Caco-2 (cell line): Measurements from ENCODE around the gene ATG14. TPM values are rescaled to one million over a fixed set of nuclear protein-coding genes. Genes with fewer than 3 reads are reported as not detected.
A peak's percentile ranks its signal among the peaks of the same experiment; 100 is the strongest.

Source experiments
- BruUV-seq: library from RNA; stranded (reverse); fragments of 400-500 nt; replicated peaks from 2 replicates; lab custom pipeline; 2021; lab: Mats Ljungman, UMichigan
- CTCF ChIA-PET: fragments of 300-600 bp; sonication (Branson Sonifier 250); formaldehyde crosslinking; loops from one replicate; lab custom pipeline; 2022; ENCODE audit warnings: antibody characterized with exemption; lab: Charles Lee
- POLR2A ChIA-PET: fragments of 300-600 bp; sonication (Branson Sonifier 250); formaldehyde crosslinking; loops from one replicate; lab custom pipeline; 2022; ENCODE audit warnings: antibody characterized with exemption; lab: Charles Lee
- DNase-seq, 2 experiments: peaks; one replicate each; pipeline versions ENCODE4 v3.0.0 to v3.0.0-alpha.2; 2020 to 2022
- H3K27me3 ChIP-seq: replicated peaks from 2 replicates; pipeline ENCODE4 v1.6.0; 2011; ENCODE audit warnings: low read length; ENCODE audit not compliant: control insufficient read depth, insufficient read depth
- H3K36me3 ChIP-seq: 2 replicates; pipeline ENCODE4 v1.5.1; 2011; ENCODE audit warnings: low read length; ENCODE audit not compliant: control insufficient read depth, insufficient read depth
- H3K4me1 ChIP-seq: fragments of 250-450 bp; sonication (Bioruptor Pico); 2 replicates; pipeline ENCODE4 v1.5.1; 2020; ENCODE audit warnings: mild to moderate bottlenecking
- H3K4me3 ChIP-seq: 2 replicates; pipeline ENCODE4 v1.5.1; 2011; ENCODE audit warnings: low read depth, mild to moderate bottlenecking, control low read depth, low read length
- H3K9me3 ChIP-seq: fragments of 250-450 bp; sonication (Bioruptor Pico); 2 replicates; pipeline ENCODE4 v1.5.1; 2020; ENCODE audit warnings: mild to moderate bottlenecking, moderate library complexity
- H3K27ac Mint-ChIP-seq: one replicate; pipeline ENCODE4 v1.8.0; 2022; ENCODE audit warnings: mixed read lengths; ENCODE audit not compliant: unreplicated experiment
- H3K27me3 Mint-ChIP-seq: one replicate; pipeline ENCODE4 v1.8.0; 2022; ENCODE audit warnings: mixed read lengths; ENCODE audit not compliant: insufficient read depth, unreplicated experiment
- H3K36me3 Mint-ChIP-seq: one replicate; pipeline ENCODE4 v1.8.0; 2022; ENCODE audit warnings: mild to moderate bottlenecking, mixed read lengths; ENCODE audit not compliant: insufficient read depth, unreplicated experiment
- H3K4me1 Mint-ChIP-seq: one replicate; pipeline ENCODE4 v1.8.0; 2022; ENCODE audit warnings: low read depth, mixed read lengths; ENCODE audit not compliant: unreplicated experiment
- H3K4me3 Mint-ChIP-seq: one replicate; pipeline ENCODE4 v1.8.0; 2022; ENCODE audit warnings: mild to moderate bottlenecking, moderate library complexity, mixed read lengths; ENCODE audit not compliant: unreplicated experiment
- H3K9me3 Mint-ChIP-seq: one replicate; pipeline ENCODE4 v1.8.0; 2022; ENCODE audit warnings: mixed read lengths; ENCODE audit not compliant: unreplicated experiment
- CTCF ChIP-seq, 2 experiments: fragments of 200-600 bp in 1 of 2; IDR thresholded peaks; 1 replicate in 1 of 2; 2 replicates in 1 of 2; pipeline versions ENCODE4 v1.5.1 to v1.8.0; 2011 to 2022; ENCODE audit warnings: antibody characterized with exemption in 1 of 2, control low read depth in 1 of 2, inconsistent platforms in 1 of 2, low read depth in 1 of 2, low read length in 1 of 2, mild to moderate bottlenecking in 1 of 2, moderate library complexity in 1 of 2; ENCODE audit not compliant: insufficient read depth in 1 of 2, severe bottlenecking in 1 of 2, unreplicated experiment in 1 of 2
- intact Hi-C: fragments of 100-400 bp; cut with micrococcal nuclease; formaldehyde crosslinking; loops from one replicate; pipeline ENCODE4 v1.10.0; 2022; ENCODE audit not compliant: unreplicated experiment
- total RNA-seq: library from RNA; stranded (reverse); gene quantifications from 2 replicates; pipeline ENCODE4 v1.2.3, GENCODE V29; 2022

ATG14 gene
- total RNA-seq, 1 experiment from 2014 or later = 13.1 TPM

DNA sequence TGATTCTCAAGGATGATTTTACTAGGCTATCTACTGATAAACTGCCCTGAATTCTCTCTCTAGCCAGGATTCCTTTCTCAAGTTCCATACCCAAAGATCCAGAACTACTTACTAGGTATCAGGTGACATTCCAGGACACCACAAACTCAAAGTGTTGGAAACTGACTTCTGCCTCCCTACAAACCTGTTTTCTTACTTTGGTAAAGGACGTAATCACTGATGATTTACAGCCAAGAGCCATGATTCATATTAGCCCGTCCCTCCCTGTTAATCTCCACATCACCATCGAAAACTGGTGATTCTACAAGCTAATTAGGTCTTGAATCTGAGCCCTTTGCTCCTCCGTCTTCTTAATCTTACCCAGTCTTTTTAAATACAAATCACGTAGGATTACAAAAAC is 1.0 kb upstream of the ATG14 start:
- Mint-ChIP-seq H3K9me3 (no peaks in the 10 kb centered on the region), H3K27ac (no peak overlapping the region), H3K4me3 (peak overlapping the region; percentile 87), H3K4me1 (peaks cover 7% of the 10 kb centered on the region), H3K27me3 (no peaks in the 10 kb centered on the region), H3K36me3 (no peaks in the 10 kb centered on the region)
- CTCF ChIA-PET = no interaction called here
- no TSS peak for BruUV-seq
- POLR2A ChIA-PET = no interaction called here
- intact Hi-C loops = no loop called here
- DNase-seq = no peak
- Histone ChIP-seq H3K4me1 (peaks cover 15% of the 10 kb centered on the region; the same call in 1 of the 2 replicates), H3K36me3 (no peaks in the 10 kb centered on the region), H3K27me3 (no peaks in the 10 kb centered on the region), H3K9me3 (no peaks in the 10 kb centered on the region), H3K4me3 (no peak overlapping the region)
- TF ChIP-seq CTCF (IDR thresholded peaks at IDR 0.05; ENCODE audit: insufficient read depth in 1 of 2, low read depth in 1 of 2, low read length in 1 of 2, severe bottlenecking in 1 of 2, unreplicated experiment in 1 of 2) = no peak

DNA sequence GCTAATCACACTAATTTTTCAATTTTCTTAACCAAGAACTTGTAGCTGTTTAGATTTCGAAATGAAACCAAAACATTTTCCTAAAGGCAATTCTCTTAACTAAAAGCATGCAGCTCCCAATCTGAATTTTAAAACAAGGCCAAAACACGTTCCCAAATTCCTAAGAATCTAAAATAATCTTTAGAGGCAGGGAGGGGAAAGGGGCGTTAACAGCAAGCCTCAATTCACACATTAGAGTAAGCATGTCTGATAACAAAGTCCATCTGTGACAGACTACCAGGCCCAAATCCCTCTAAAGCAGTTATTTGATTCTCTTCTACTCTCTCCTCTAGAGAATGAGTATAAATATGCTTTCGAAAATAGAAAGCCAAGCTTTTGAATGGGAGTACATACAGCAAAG is 754 bp downstream of the ATG14 start:
- Mint-ChIP-seq H3K27ac (peak overlapping the region; percentile 62), H3K4me1 (peaks cover 7% of the 10 kb centered on the region), H3K36me3 (no peaks in the 10 kb centered on the region), H3K4me3 (peak overlapping the region; percentile 87), H3K27me3 (no peaks in the 10 kb centered on the region), H3K9me3 (no peaks in the 10 kb centered on the region)
- Histone ChIP-seq H3K4me1 (peaks cover 15% of the 10 kb centered on the region; the same call in 1 of the 2 replicates), H3K9me3 (no peaks in the 10 kb centered on the region), H3K27me3 (no peaks in the 10 kb centered on the region), H3K36me3 (no peaks in the 10 kb centered on the region), H3K4me3 (peak overlapping the region; percentile 78)
- no peak for TF ChIP-seq CTCF (IDR thresholded peaks at IDR 0.05; ENCODE audit: insufficient read depth in 1 of 2, low read depth in 1 of 2, low read length in 1 of 2, severe bottlenecking in 1 of 2, unreplicated experiment in 1 of 2)
- POLR2A ChIA-PET = no interaction called here
- intact Hi-C loops = no loop called here
- no peak for DNase-seq
- no TSS peak for BruUV-seq
- CTCF ChIA-PET = interaction anchor here (1.0 kb wide), 1 partner anchor 287 kb away, joined by 3 read pairs; no protein-coding TSS in a partner anchor

- CTCF ChIA-PET = no interaction called here
- H3K36me3 ChIP-seq = no peaks in the 10 kb centered on the region
Measured at GRCh38 chr14:55404173-55404854, 7.3 kb downstream of the ATG14 start.

More at GRCh38 chr14:55404173-55404854, 7.3 kb downstream of the ATG14 start:
- H3K9me3 ChIP-seq = no peaks in the 10 kb centered on the region
- H3K27ac Mint-ChIP-seq = no peak overlapping the region
- peaks cover under 1% of the 10 kb centered on the region for H3K4me1 Mint-ChIP-seq
- H3K9me3 Mint-ChIP-seq = no peaks in the 10 kb centered on the region
- no peaks in the 10 kb centered on the region for H3K27me3 Mint-ChIP-seq
- H3K4me3 Mint-ChIP-seq = no peak overlapping the region
- no peaks in the 10 kb centered on the region for H3K36me3 Mint-ChIP-seq
- no peak for DNase-seq
- TF ChIP-seq CTCF (IDR thresholded peaks at IDR 0.05; ENCODE audit: insufficient read depth in 1 of 2, low read depth in 1 of 2, low read length in 1 of 2, severe bottlenecking in 1 of 2, unreplicated experiment in 1 of 2) = no peak
- POLR2A ChIA-PET = no interaction called here
- BruUV-seq = no TSS peak
- H3K4me3 ChIP-seq = no peak overlapping the region
- intact Hi-C loops = no loop called here
- H3K4me1 ChIP-seq = no peaks in the 10 kb centered on the region
- no peaks in the 10 kb centered on the region for H3K27me3 ChIP-seq
